NB4 (cell line): ENCODE data around the gene RBM19.

Experiments used
- DNase-seq: peaks from one replicate; pipeline ENCODE4 v3.0.0; 2010; ENCODE audit warnings: low read depth
- H3K4me3 ChIP-seq: one replicate; pipeline ENCODE4 v1.5.1; 2011; ENCODE audit warnings: mild to moderate bottlenecking, low read depth, low read length, moderate library complexity
- CTCF ChIP-seq: IDR thresholded peaks from one replicate; pipeline ENCODE4 v1.5.1; 2012; ENCODE audit warnings: low read depth, low read length
- MYC ChIP-seq: IDR thresholded peaks from 2 replicates; pipeline ENCODE4 v1.6.1; 2011; ENCODE audit warnings: low read depth, low read length
- POLR2A ChIP-seq: IDR thresholded peaks from 2 replicates; pipeline ENCODE4 v1.6.1; 2011; ENCODE audit warnings: mild to moderate bottlenecking; ENCODE audit not compliant: insufficient read length; ENCODE audit errors: extremely low read depth
- TF ChIP-seq, protein P1 (sequence below): IDR thresholded peaks from 2 replicates; pipeline ENCODE4 v1.6.1; 2011; ENCODE audit warnings: low read depth, low read length

RBM19 gene

GRCh38 chr12:113794774-113795173, 171.4 kb downstream of the RBM19 start:
- no peak for DNase-seq
- H3K4me3 ChIP-seq, result no peak overlapping the region
- TF ChIP-seq, protein P1, sequence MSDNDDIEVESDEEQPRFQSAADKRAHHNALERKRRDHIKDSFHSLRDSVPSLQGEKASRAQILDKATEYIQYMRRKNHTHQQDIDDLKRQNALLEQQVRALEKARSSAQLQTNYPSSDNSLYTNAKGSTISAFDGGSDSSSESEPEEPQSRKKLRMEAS, result no peak
- TF ChIP-seq MYC (no peak), POLR2A (no peak), CTCF (no peak)

GRCh38 chr12:113793250-113793649, 172.9 kb downstream of the RBM19 start:
- DNase-seq, result no peak
- TF ChIP-seq, protein P1, result no peak
- TF ChIP-seq CTCF, result no peak
- no peak for TF ChIP-seq MYC
- TF ChIP-seq POLR2A, result no peak
- no peak overlapping the region for H3K4me3 ChIP-seq

DNA sequence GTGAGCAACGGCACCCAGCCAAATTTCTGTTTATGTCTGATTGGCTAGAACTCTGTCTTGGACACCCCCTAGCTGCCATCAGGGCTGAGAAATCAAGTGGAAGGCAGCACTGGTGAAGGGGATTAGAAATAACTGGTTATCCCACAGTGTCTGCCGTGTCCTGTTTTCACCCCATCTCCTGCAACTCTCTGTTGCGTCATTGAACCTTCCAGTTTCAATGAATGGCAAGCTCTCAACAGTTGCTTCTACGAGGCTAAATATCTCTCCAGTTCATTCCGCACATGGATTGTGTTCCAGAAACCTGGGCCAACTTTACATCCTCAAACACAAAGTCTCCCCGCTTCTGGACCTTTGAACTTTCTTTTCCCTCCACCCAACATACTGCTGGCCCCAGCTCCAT, 173.7 kb downstream of the RBM19 start:
- H3K4me3 ChIP-seq, result no peak overlapping the region

DNA sequence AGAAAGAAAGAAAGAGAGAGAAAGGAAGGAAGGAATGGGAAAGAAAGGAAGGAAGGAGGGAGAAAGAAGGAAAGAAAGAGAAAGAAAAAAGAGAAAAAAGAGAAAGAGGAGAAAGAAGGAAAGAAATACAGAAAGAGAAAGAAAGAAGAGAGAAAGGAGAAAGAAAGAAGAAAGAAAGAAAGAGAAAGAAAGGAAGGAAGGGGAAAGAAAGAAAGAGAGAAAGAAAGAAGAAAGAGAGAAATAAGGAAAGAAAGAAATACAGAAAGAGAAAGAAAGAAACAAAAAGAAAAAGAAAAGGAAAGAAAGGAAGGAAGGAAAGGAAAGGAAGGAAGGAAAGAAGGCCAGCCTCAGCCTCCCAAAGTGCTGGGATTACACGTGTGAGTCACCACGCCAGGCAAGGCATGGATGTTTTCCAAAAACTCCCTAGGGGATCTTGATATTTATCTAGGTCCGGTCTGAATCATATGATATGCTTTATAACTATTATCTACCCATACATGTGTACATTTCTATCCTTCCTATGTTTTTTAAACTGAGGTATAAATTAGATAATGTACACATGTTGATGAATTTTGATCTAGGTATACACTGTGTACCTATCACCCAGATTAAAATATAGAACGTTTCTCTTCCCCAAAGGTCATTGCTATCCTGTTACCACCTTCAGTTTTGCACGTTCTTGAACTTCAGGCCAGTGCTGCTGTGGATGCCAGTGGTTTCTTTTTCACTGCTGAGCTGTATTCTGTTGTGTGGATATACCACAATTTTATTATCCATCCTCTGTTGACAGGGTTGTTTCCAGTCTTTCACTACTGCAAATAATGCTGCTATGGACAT, 177.9 kb downstream of the RBM19 start:
- DNase-seq, result no peak
- no peak overlapping the region for H3K4me3 ChIP-seq
- TF ChIP-seq, protein P1, result no peak
- no peak for TF ChIP-seq MYC
- no peak for TF ChIP-seq CTCF
- no peak for TF ChIP-seq POLR2A

More for the DNA sequence above, 173.7 kb downstream of the RBM19 start:
- DNase-seq, result no peak
- TF ChIP-seq MYC, result no peak
- TF ChIP-seq, protein P1, result no peak
- no peak for TF ChIP-seq POLR2A
- TF ChIP-seq CTCF, result no peak

DNA sequence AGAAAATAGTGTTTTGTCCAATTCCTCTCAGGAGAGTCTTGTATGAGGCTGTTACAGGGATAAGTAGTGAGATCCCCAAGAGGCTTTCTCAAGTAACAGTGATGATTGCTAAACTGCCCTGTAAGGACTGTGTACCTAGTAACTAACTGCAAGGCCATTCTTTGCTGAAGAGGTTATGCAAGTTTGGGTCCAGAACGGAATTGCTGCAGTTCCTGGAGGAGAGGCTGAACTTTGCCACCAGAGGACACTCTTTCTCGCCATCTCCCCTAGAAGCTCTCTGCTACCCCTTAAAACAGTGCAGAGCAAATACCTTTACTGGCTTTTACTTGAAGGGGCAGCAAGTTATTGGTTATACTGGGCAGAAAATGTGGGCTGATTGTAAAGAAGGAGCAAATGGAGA, 180.0 kb downstream of the RBM19 start:
- H3K4me3 ChIP-seq, result no peak overlapping the region
- DNase-seq, result peak; percentile 24
- TF ChIP-seq, protein P1, result no peak
- TF ChIP-seq MYC (no peak), POLR2A (no peak), CTCF (peak; percentile 17)
